ENCODE data around the gene ANKMY1.

Gene ANKMY1

GRCh38 chr2:240514631-240515030, 43.2 kb downstream of the ANKMY1 start:
- DNase-seq: peak; percentile 22

- DNase-seq: peak; percentile 92
Measured at GRCh38 chr2:240513549-240514287, 44.1 kb downstream of the ANKMY1 start.

GRCh38 chr2:240512666-240513535, 44.9 kb downstream of the ANKMY1 start:
- peak; percentile 11 for DNase-seq

- DNase-seq: peak; percentile 10
Measured at GRCh38 chr2:240512109-240512485, 45.7 kb downstream of the ANKMY1 start.

- DNase-seq: peak; percentile 18
Measured at GRCh38 chr2:240511351-240512108, 46.3 kb downstream of the ANKMY1 start.

GRCh38 chr2:240510513-240511210, 47.1 kb downstream of the ANKMY1 start:
- peak; percentile 6 for DNase-seq

- DNase-seq: peak; percentile 9
Measured at GRCh38 chr2:240509667-240510512, 47.9 kb downstream of the ANKMY1 start.

GRCh38 chr2:240508832-240509545, 48.8 kb downstream of the ANKMY1 start:
- DNase-seq: peak; percentile 9

GRCh38 chr2:240507778-240508251, 50.0 kb downstream of the ANKMY1 start:
- DNase-seq: peak; percentile 13

- DNase-seq: peak; percentile 17
Measured at GRCh38 chr2:240507060-240507777, 50.6 kb downstream of the ANKMY1 start.

GRCh38 chr2:240506406-240507059, 51.3 kb downstream of the ANKMY1 start:
- peak; percentile 7 for DNase-seq

- peak; percentile 13 for DNase-seq
Measured at GRCh38 chr2:240505910-240506309, 51.9 kb downstream of the ANKMY1 start.

GRCh38 chr2:240503848-240504247, 53.9 kb downstream of the ANKMY1 start:
- DNase-seq: no peak

GRCh38 chr2:240503375-240503774, 54.4 kb downstream of the ANKMY1 start:
- DNase-seq: peak; percentile 6

- peak; percentile 6 for DNase-seq
Measured at GRCh38 chr2:240502430-240503121, 55.2 kb downstream of the ANKMY1 start.

GRCh38 chr2:240502059-240502429, 55.7 kb downstream of the ANKMY1 start:
- DNase-seq: peak; percentile 7

- peak; percentile 8 for DNase-seq
Measured at GRCh38 chr2:240501531-240501991, 56.2 kb downstream of the ANKMY1 start.

- DNase-seq: peak; percentile 17
Measured at GRCh38 chr2:240500561-240501423, 57.0 kb downstream of the ANKMY1 start.

Measured in stimulated activated CD8-positive, alpha-beta memory T cell treated with anti-CD3 and anti-CD28 coated beads, Interleukin-4, amount 100 ng/mL, for 48 hours (primary cell).